SK-N-SH (cell line): ENCODE data around the gene CREB5. TPM values are rescaled to one million over a fixed set of nuclear protein-coding genes. Genes with fewer than 3 reads are reported as not detected.

Experiments used
- CTCF ChIA-PET: fragments of 300-600, 350-600 bp; formaldehyde crosslinking; extraction: SDS; loops from one replicate; lab custom pipeline; 2021; lab: Yijun Ruan, JAX
- POLR2A ChIA-PET: fragments of 350-600 bp; sonication (Branson Sonifier 250); formaldehyde crosslinking; extraction: SDS; loops from one replicate; lab custom pipeline; 2020; ENCODE audit warnings: antibody characterized with exemption, inconsistent platforms; lab: Yijun Ruan, JAX
- DNase-seq: peaks from one replicate; pipeline ENCODE4 v3.0.0; 2012
- H2AFZ ChIP-seq: fragments of 200-600 bp; sonication (generic); 2 replicates; pipeline ENCODE4 v1.8.1; 2016; ENCODE audit warnings: antibody characterized with exemption, mild to moderate bottlenecking, low read depth
- H3F3A ChIP-seq: fragments of 200-600 bp; sonication (generic); replicated peaks from 2 replicates; pipeline ENCODE3; 2016; ENCODE audit warnings: antibody characterized with exemption, mild to moderate bottlenecking; ENCODE audit not compliant: insufficient read depth
- H3K27ac ChIP-seq, 2 experiments: fragments of 200-500 bp in 1 of 2; fragments of 200-600 bp in 1 of 2; sonication (Bioruptor generic) in 1 of 2; sonication (generic), shearing (Covaris generic) in 1 of 2; 2 replicates each; pipeline versions ENCODE4 v1.5.1 to v1.6.1; 2014 to 2016; ENCODE audit warnings: low read depth in 2 of 2, inconsistent platforms in 1 of 2, low read length in 1 of 2, mild to moderate bottlenecking in 1 of 2, mixed read lengths in 1 of 2
- H3K27me3 ChIP-seq: fragments of 200-600 bp; sonication (generic), shearing (Covaris generic); 2 replicates; pipeline ENCODE4 v1.6.1; 2016; ENCODE audit warnings: mixed run types; ENCODE audit not compliant: insufficient read depth
- H3K36me3 ChIP-seq, 2 experiments: fragments of 200-500 bp in 1 of 2; fragments of 200-600 bp in 1 of 2; sonication (Bioruptor generic) in 1 of 2; sonication (generic) in 1 of 2; replicated peaks in 1 of 2; 2 replicates each; pipeline versions ENCODE3 to v1.5.1; 2014 to 2016; ENCODE audit warnings: low read length in 1 of 2, mild to moderate bottlenecking in 1 of 2; ENCODE audit not compliant: insufficient read depth in 2 of 2, control insufficient read depth in 1 of 2
- H3K4me1 ChIP-seq, 2 experiments: fragments of 200-500 bp in 1 of 2; fragments of 200-600 bp in 1 of 2; sonication (Bioruptor generic) in 1 of 2; sonication (generic), shearing (Covaris generic) in 1 of 2; 2 replicates each; pipeline versions ENCODE4 v1.5.1 to v1.6.1; 2014 to 2016; ENCODE audit warnings: low read depth in 1 of 2, low read length in 1 of 2, mixed run types in 1 of 2; ENCODE audit not compliant: insufficient read depth in 2 of 2, control insufficient read depth in 1 of 2
- H3K4me2 ChIP-seq: fragments of 200-600 bp; sonication (generic), shearing (Covaris generic); 2 replicates; pipeline ENCODE4 v1.6.1; 2017; ENCODE audit warnings: mixed run types
- H3K4me3 ChIP-seq, 2 experiments: fragments of 200-500 bp in 1 of 2; fragments of 200-600 bp in 1 of 2; sonication (Bioruptor generic) in 1 of 2; sonication (generic), shearing (Covaris generic) in 1 of 2; 2 replicates each; pipeline versions ENCODE4 v1.5.1 to v1.8.1; 2014 to 2016; ENCODE audit warnings: low read depth in 2 of 2, inconsistent platforms in 1 of 2, low read length in 1 of 2, mild to moderate bottlenecking in 1 of 2, mixed read lengths in 1 of 2, moderate library complexity in 1 of 2
- H3K79me2 ChIP-seq: fragments of 200-600 bp; sonication (generic); 2 replicates; pipeline ENCODE4 v1.8.1; 2017; ENCODE audit warnings: mild to moderate bottlenecking; ENCODE audit not compliant: insufficient read depth
- H3K9ac ChIP-seq: fragments of 200-600 bp; sonication (generic); 2 replicates; pipeline ENCODE4 v1.6.1; 2017; ENCODE audit warnings: mixed run types
- H3K9me2 ChIP-seq: fragments of 200-600 bp; sonication (generic); 2 replicates; pipeline ENCODE4 v1.6.1; 2017; ENCODE audit warnings: mixed run types
- H3K9me3 ChIP-seq: fragments of 200-600 bp; sonication (generic); 2 replicates; pipeline ENCODE4 v1.6.1; 2017; ENCODE audit warnings: mixed run types, mild to moderate bottlenecking, moderate library complexity
- H4K20me1 ChIP-seq: fragments of 200-600 bp; sonication (generic); 2 replicates; pipeline ENCODE4 v1.6.1; 2017; ENCODE audit warnings: mild to moderate bottlenecking, mixed run types; ENCODE audit not compliant: insufficient read depth
- CHD2 ChIP-seq: fragments of 150-350 bp; IDR thresholded peaks from 2 replicates; pipeline ENCODE4 v1.6.1; 2018; ENCODE audit warnings: low read length; ENCODE audit not compliant: partially characterized antibody
- FOXJ3 ChIP-seq: sonication (generic); formaldehyde crosslinking; IDR thresholded peaks from 2 replicates; pipeline ENCODE4 v1.5.1; 2020; ENCODE audit warnings: mild to moderate bottlenecking, missing genetic modification reagents
- GABPA ChIP-seq: IDR thresholded peaks from 2 replicates; pipeline ENCODE4 v1.4.0; 2012; ENCODE audit warnings: low read depth, mild to moderate bottlenecking
- GATA2 ChIP-seq: sonication (generic); formaldehyde crosslinking; IDR thresholded peaks from 2 replicates; pipeline ENCODE4 v1.5.0; 2020; ENCODE audit warnings: mild to moderate bottlenecking, missing genetic modification reagents
- IRF3 ChIP-seq: fragments of 150-350 bp; IDR thresholded peaks from 2 replicates; pipeline ENCODE4 v1.6.1; 2016; ENCODE audit warnings: mild to moderate bottlenecking, low read depth, low read length
- JUND ChIP-seq: IDR thresholded peaks from 2 replicates; pipeline ENCODE4 v1.4.0; 2012
- MAX ChIP-seq: IDR thresholded peaks from 2 replicates; pipeline ENCODE4 v1.4.0; 2012; ENCODE audit warnings: low read depth
- MEF2A ChIP-seq: IDR thresholded peaks from 2 replicates; pipeline ENCODE4 v1.4.0; 2012; ENCODE audit warnings: low read depth, borderline replicate concordance
- MXI1 ChIP-seq: IDR thresholded peaks from 2 replicates; pipeline ENCODE4 v1.6.1; 2012; ENCODE audit warnings: mild to moderate bottlenecking, low read depth, low read length, improper control_type of control experiment
- PBX3 ChIP-seq: IDR thresholded peaks from 2 replicates; pipeline ENCODE4; 2012
- POLR2AphosphoS5 ChIP-seq: IDR thresholded peaks from 2 replicates; pipeline ENCODE4 v1.6.1; 2012; ENCODE audit warnings: low read depth, low read length
- RCOR1 ChIP-seq: fragments of 150-350 bp; IDR thresholded peaks from 2 replicates; pipeline ENCODE4 v1.6.1; 2017; ENCODE audit warnings: antibody characterized with exemption, low read length
- RFX5 ChIP-seq: IDR thresholded peaks from 2 replicates; pipeline ENCODE4 v1.6.1; 2012; ENCODE audit warnings: mild to moderate bottlenecking, improper control_type of control experiment, low read length
- SIN3A ChIP-seq: IDR thresholded peaks from 2 replicates; pipeline ENCODE4 v1.6.1; 2012; ENCODE audit warnings: low read depth, mild to moderate bottlenecking, low read length, moderate library complexity, borderline replicate concordance
- SMC3 ChIP-seq: IDR thresholded peaks from 2 replicates; pipeline ENCODE4 v1.6.1; 2012; ENCODE audit warnings: low read depth, low read length, improper control_type of control experiment
- TCF12 ChIP-seq: IDR thresholded peaks from 2 replicates; pipeline ENCODE4 v1.4.0; 2012
- USF1 ChIP-seq: IDR thresholded peaks from 2 replicates; pipeline ENCODE4 v1.4.0; 2012; ENCODE audit warnings: low read depth, borderline replicate concordance
- USF2 ChIP-seq: fragments of 150-350 bp; IDR thresholded peaks from 2 replicates; pipeline ENCODE4 v1.6.1; 2017; ENCODE audit warnings: antibody characterized with exemption, low read length, low read depth, borderline replicate concordance
- YY1 ChIP-seq: IDR thresholded peaks from 2 replicates; pipeline ENCODE4 v1.4.0; 2012; ENCODE audit warnings: low read depth, mild to moderate bottlenecking
- WGBS: methylation state at CpG from one replicate; pipeline ENCODE4 v1.1.6; 2017; ENCODE audit warnings: low lambda C conversion rate; 5-methylcytosine and 5-hydroxymethylcytosine counted together
- polyA plus RNA-seq, 3 experiments: library from polyadenylated mRNA; depleted of rRNA; stranded (reverse); fragments of >200 nt; gene quantifications; 2 replicates each; pipeline ENCODE4 v1.2.3, GENCODE V29; 2012
- TF ChIP-seq, protein P1 (sequence below): IDR thresholded peaks from 2 replicates; pipeline ENCODE4 v1.6.1; 2012; ENCODE audit warnings: mild to moderate bottlenecking, low read depth, low read length, moderate library complexity

CREB5 gene
- polyA plus RNA-seq, 1 of the 3 experiments (the other 2 are of a cell fraction): 19.3 TPM

DNA sequence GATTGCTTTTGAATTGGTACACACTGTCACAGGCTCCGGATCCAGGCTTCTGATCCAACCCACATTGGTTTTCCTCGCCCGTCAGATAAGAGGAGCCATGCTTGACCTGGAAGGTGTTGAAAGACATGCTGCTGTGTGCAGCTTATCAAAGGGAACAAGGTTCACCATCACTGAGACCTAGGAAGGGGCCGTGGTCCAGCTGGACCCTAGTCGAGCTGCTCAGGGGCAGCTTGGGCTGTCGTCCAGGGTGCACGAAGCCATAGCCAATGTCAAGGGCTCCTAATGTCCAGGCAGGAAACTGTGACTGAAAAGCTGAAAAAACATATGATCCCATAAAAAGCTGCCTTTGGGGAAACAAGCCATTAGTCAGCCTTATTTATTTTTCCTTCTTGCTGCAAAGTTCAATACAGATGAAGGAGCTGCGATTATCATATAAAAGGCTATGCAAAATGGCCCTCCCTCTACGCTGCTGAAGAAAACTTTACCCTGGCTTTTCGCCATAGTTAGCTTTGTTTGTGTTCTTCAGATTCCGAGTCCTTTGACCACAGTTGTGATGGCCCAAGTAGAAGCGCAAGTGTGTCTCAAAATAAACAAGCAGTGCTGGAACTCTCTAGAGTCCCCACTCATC lies 118.0 kb downstream of the CREB5 start:
- H3K9me2 ChIP-seq: no peaks in the 10 kb centered on the region
- no peaks in the 10 kb centered on the region for H3K27me3 ChIP-seq
- H3F3A ChIP-seq: no peaks in the 10 kb centered on the region
- WGBS: 77% methylated on average over 12 of the region's 12 CpGs
- no peak for TF ChIP-seq RFX5
- no peak for TF ChIP-seq SMC3
- no peak for TF ChIP-seq PBX3
- no peak for TF ChIP-seq USF1
- no peak for TF ChIP-seq CHD2
- no peak for TF ChIP-seq JUND
- TF ChIP-seq MAX: no peak
- TF ChIP-seq MEF2A: no peak
- TF ChIP-seq, protein P1, sequence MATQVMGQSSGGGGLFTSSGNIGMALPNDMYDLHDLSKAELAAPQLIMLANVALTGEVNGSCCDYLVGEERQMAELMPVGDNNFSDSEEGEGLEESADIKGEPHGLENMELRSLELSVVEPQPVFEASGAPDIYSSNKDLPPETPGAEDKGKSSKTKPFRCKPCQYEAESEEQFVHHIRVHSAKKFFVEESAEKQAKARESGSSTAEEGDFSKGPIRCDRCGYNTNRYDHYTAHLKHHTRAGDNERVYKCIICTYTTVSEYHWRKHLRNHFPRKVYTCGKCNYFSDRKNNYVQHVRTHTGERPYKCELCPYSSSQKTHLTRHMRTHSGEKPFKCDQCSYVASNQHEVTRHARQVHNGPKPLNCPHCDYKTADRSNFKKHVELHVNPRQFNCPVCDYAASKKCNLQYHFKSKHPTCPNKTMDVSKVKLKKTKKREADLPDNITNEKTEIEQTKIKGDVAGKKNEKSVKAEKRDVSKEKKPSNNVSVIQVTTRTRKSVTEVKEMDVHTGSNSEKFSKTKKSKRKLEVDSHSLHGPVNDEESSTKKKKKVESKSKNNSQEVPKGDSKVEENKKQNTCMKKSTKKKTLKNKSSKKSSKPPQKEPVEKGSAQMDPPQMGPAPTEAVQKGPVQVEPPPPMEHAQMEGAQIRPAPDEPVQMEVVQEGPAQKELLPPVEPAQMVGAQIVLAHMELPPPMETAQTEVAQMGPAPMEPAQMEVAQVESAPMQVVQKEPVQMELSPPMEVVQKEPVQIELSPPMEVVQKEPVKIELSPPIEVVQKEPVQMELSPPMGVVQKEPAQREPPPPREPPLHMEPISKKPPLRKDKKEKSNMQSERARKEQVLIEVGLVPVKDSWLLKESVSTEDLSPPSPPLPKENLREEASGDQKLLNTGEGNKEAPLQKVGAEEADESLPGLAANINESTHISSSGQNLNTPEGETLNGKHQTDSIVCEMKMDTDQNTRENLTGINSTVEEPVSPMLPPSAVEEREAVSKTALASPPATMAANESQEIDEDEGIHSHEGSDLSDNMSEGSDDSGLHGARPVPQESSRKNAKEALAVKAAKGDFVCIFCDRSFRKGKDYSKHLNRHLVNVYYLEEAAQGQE: no peak
- TF ChIP-seq GATA2: no peak
- TF ChIP-seq YY1: no peak
- TF ChIP-seq MXI1: no peak
- TF ChIP-seq TCF12: no peak
- TF ChIP-seq GABPA: no peak
- TF ChIP-seq SIN3A: no peak
- TF ChIP-seq IRF3: no peak
- TF ChIP-seq RCOR1: no peak
- TF ChIP-seq FOXJ3 (CRISPR knock-in tag): no peak
- TF ChIP-seq POLR2AphosphoS5: no peak
- no peak for TF ChIP-seq USF2
- no peak for DNase-seq
- no peak overlapping the region for H3K9ac ChIP-seq
- H2AFZ ChIP-seq: no peak overlapping the region
- no peaks in the 10 kb centered on the region for H3K79me2 ChIP-seq
- H3K36me3 ChIP-seq: no peaks in the 10 kb centered on the region
- POLR2A ChIA-PET: interaction anchor here (0.6 kb wide), 1 partner anchor 271 kb away, joined by 3 read pairs; no protein-coding TSS in a partner anchor
- CTCF ChIA-PET: interaction anchor here (0.6 to 3.8 kb wide), 12 partner anchors 9 to 392 kb away, joined by 3 to 13 read pairs (median 4); no protein-coding TSS in a partner anchor
- H4K20me1 ChIP-seq: no peaks in the 10 kb centered on the region
- no peaks in the 10 kb centered on the region for H3K9me3 ChIP-seq
- H3K27ac ChIP-seq: no peak overlapping the region
- H3K4me1 ChIP-seq: peaks cover 0 to 6% of the 10 kb centered on the region in 2 experiments; a peak in 1 of 4 replicates
- no peak overlapping the region for H3K4me2 ChIP-seq
- no peak overlapping the region for H3K4me3 ChIP-seq
